NOMO-1 (cell line): Measurements from ENCODE around the gene PROSER3.

ENCODE experiments used
- DNase-seq, 2 experiments: peaks; one replicate each; lab custom pipeline; 2025; ENCODE audit not compliant: unreplicated experiment in 2 of 2; lab: John Stamatoyannopoulos, UW

PROSER3 gene

GRCh38 chr19:35738021-35738886, 19.7 kb upstream of the PROSER3 start:
- no peak for DNase-seq

- DNase-seq, result no peak
Measured at GRCh38 chr19:35738887-35739229, 19.1 kb upstream of the PROSER3 start.

GRCh38 chr19:35739275-35740107, 18.5 kb upstream of the PROSER3 start:
- DNase-seq, result no peak

DNA sequence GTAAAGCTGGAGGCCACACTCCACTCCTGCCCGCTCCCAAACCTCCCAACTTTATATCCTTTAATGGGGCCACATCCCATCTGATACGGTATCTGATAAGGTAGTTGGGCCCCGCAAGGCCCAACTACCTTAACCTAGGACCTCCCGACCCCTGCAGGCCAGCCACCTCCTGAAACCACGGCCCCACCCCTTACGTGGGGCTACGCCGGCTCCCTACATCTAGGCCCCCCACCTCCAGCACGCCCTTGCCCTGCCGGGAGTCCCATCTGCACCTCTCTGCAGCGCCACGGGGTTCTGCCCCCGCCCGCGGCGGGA, 17.9 kb upstream of the PROSER3 start:
- no peak for DNase-seq

DNA sequence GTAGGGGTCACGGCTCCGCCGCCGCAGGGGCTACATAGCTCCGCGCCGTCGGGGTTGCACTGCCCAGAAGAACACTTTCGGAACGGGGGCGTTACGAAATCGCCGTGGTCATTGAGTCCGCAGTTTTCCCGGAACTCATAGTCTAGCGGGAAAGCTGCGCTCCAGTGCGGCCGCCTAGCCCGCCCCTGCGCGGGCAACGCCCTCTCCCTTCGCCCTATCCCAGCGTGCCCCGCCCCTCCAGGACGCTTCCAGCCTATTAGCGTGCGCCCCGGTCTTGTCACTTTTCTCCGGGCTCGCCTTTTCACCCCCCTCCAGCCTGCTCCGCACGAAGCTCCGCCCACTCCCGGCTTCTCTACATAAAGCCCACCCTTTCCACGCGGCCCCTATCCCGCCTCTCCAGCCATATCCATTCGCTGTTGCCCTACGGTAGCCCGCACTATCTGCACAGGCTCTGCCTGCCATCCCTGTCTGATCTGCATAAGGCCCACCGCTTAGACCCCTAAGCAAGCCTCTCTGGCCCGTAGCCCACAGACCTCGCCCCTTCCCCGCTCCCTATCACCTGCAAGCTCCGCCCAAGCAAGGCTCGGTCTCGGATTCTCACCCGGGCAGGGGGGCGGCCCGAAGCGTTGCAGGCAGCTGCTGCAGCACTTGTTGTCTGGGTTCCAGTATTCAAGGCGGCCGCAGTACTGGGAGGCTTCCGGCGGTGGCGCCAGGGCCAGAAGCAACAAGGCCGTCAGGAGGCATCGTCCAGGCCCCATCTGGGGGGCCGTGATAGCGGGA, 17.4 kb upstream of the PROSER3 start:
- DNase-seq, result peak; percentile 93 to 95

DNA sequence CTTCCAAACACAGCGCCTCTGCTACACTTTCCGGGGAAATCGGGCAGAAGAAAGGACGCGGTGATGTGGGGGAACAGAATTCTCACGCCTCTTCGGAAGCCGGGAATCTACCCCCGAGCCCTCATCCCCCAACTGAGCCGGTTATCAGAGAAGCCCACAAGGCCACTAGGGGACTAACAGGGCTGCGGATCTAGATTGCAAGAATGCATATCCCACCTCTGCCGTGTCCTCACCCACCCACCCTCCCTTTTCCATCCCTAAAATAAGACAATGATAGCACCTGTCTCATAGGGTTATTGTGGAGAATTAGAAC, 16.8 kb upstream of the PROSER3 start:
- no peak for DNase-seq

- peak; percentile 68 to 71 for DNase-seq
Measured at GRCh38 chr19:35742121-35742724, 15.8 kb upstream of the PROSER3 start, which contains the start of gene IGFLR1. Gene IGFLR1, minus strand, starts transcription at chr19:35742452. Its CDS starts 1,272 bp downstream, at chr19:35741180.

GRCh38 chr19:35743640-35744429, 14.1 kb upstream of the PROSER3 start:
- no peak for DNase-seq

GRCh38 chr19:35744430-35745327, 13.3 kb upstream of the PROSER3 start:
- peak; percentile 90 to 94 for DNase-seq

- DNase-seq, result peak; percentile 96 to 99
Measured at GRCh38 chr19:35745328-35746086, 12.5 kb upstream of the PROSER3 start, which contains the start of the genes PSENEN and U2AF1L4. Gene PSENEN, plus strand, starts transcription at chr19:35745651. Its CDS starts 280 bp downstream, at chr19:35745931. Gene U2AF1L4, minus strand, starts transcription at chr19:35745418. Its CDS starts 27 bp downstream, at chr19:35745391.

DNA sequence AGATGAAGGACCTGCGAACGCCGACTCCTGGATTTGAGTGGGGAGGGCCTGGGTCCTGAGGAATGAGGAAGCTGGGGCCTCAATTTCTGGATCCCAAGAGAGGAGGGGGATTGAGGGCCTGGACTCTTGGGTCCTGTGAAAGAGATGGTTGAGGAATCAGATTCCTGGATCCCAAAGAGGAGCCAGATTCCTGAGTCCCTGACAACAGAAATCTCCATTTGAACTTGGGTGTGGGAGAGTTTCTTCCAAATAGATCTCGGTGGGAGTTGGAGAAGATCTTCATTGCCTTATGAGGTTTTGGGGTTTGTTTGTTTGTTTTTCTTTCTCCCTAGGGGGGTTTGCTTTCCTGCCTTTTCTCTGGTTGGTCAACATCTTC, 11.9 kb upstream of the PROSER3 start:
- no peak for DNase-seq

DNA sequence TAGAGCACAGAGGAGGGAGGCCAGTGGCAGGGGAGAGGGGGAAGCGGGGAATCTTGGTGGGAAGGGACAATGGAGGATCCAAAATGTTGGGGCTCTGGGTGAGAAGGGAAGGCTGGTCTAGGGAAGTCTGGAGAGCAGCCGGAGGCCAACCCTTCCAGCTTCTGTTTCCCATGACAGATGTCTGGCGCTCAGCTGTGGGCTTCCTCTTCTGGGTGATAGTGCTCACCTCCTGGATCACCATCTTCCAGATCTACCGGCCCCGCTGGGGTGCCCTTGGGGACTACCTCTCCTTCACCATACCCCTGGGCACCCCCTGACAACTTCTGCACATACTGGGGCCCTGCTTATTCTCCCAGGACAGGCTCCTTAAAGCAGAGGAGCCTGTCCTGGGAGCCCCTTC, 11.4 kb upstream of the PROSER3 start:
- no peak for DNase-seq

DNA sequence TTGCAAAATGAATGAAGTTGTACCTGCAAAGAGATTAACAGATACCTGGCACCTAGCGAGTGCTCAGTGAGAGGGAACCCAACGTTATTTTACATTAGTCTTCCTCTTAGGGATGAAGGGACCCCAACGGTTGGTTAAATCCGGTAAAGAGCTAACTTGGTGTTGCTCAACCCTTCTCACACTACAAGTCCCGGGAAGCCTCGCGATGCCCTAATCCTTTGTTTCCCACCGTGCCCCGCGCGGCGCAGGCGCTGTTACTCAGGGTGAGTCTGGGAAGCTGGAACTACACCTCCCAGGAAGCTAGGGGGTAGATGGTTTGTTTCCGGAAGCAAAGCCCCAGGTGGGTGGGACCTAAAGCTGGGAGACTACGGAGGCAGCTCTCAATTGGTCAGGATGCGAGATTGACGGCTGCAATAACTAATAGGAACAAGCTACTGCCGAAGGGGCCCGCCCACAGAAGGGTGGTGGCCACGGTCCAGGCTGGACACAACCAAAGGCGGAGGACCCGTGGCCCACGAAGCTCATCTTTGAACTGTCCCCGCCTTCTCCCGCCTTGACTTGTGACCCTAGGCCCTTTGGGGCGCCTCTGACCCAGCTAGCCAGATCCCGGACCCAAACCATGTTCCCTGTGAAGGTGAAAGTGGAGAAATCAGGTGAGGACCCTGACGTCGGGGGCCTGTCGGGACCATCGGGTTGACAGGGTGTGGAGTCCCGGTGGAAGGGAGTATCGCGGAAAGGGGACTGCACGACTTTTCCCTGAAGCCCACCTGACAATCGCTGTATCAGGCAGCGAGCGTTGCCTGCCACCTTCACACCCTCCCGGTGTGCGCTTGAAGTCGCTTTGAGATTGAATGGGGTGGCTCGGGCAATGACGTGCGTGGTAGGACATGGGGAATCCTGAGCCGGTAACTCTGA, 9.6 kb upstream of the PROSER3 start, which contains the start of gene LIN37:
LIN37 (plus strand) TSS at position 471 of the 915 bp plus-strand sequence; CDS start at position 620, 149 bp downstream.
- DNase-seq, result peak; percentile 95 to 99

GRCh38 chr19:35750167-35750566, 7.8 kb upstream of the PROSER3 start:
- no peak for DNase-seq

DNA sequence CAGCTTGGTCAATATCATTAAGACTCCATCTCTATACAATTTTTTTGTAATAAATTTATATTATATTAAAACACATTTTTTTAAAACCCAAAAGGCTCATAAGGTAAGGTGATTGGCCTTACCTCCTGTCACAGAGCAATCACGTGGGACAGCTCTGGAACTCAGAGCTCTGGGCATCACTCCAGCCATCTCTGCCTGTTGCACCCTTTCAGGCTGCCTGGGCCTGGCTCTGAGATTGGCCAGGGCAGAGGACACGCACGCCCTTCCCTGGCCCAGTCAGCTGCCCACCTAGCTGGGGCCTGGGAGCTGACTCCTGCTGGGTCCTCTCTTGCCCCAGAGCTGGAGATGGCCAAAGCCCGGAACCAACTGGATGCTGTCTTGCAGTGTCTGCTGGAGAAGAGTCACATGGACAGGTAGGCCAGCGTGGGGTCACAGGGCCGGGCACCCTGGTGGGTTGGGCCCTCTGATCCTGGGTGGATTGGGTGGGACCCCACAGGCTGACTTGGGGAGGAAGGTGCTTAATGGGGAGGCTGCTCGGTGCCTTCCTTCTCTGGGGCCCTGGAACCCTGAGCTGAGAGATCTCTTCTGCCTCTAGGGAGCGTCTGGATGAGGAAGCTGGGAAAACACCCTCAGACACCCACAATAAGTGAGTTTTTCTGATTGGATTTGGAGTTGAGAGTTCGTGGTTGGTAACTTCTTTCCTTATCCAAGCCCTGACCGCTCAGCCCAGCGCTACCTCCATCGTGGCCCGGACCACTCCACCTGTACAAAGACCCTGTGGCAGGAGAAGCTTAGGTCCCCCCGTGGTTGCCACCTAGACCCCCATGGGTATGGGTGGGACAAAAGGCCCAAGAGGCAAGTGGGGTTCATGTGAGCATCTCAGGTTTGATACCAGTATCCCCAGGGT, 5.9 kb upstream of the PROSER3 start:
- DNase-seq, result no peak

GRCh38 chr19:35752746-35753350, 5.1 kb upstream of the PROSER3 start:
- DNase-seq, result no peak
